Kidney (tissue), 14 donors: ENCODE results near the gene ABCA1. TPM values are rescaled to one million over a fixed set of nuclear protein-coding genes. Genes with fewer than 3 reads are reported as not detected.
"Not testable (repeated sequence)": the region's sequence is repeated elsewhere in the genome, so short reads cannot be mapped to it uniquely, and the experiment has no call there.

Experiments used
- DNase-seq, 5 donors: peaks; one replicate each; pipeline ENCODE4 v3.0.0-alpha.2; 2013 to 2020
- FAIRE-seq: peaks from 2 replicates; lab custom pipeline; 2012; peaks lifted over from hg19 to GRCh38; lab: Jason Lieb, UNC
- H3K27ac ChIP-seq, 2 donors: one replicate each; pipeline ENCODE4 v1.7.0; 2013; ENCODE audit warnings: low read depth in 2 of 2, low read length in 2 of 2, inconsistent platforms in 1 of 2
- H3K27me3 ChIP-seq: one replicate; pipeline ENCODE4 v1.7.1; 2013; ENCODE audit warnings: low read length, inconsistent platforms; ENCODE audit not compliant: control insufficient read depth, insufficient read depth
- H3K36me3 ChIP-seq, 3 donors: one replicate each; pipeline versions ENCODE4 v1.7.0 to v1.7.1; 2013; ENCODE audit warnings: low read length in 3 of 3, control low read depth in 1 of 3, inconsistent platforms in 1 of 3; ENCODE audit not compliant: insufficient read depth in 3 of 3, control insufficient read depth in 2 of 3
- H3K4me1 ChIP-seq, 3 donors: one replicate each; pipeline versions ENCODE4 v1.7.0 to v1.7.1; 2013; ENCODE audit warnings: low read length in 3 of 3, inconsistent platforms in 1 of 3, low read depth in 1 of 3; ENCODE audit not compliant: control insufficient read depth in 2 of 3, insufficient read depth in 2 of 3
- H3K4me3 ChIP-seq, 3 donors: one replicate each; pipeline versions ENCODE4 v1.7.0 to v1.8.1; 2013; ENCODE audit warnings: low read length in 3 of 3, control low read depth in 1 of 3, inconsistent platforms in 1 of 3
- H3K9ac ChIP-seq, 3 donors: one replicate each; pipeline versions ENCODE4 v1.7.0 to v1.7.1; 2013; ENCODE audit warnings: low read length in 3 of 3, control low read depth in 1 of 3, inconsistent platforms in 1 of 3
- H3K9me3 ChIP-seq, 3 donors: one replicate each; pipeline versions ENCODE4 v1.7.0 to v1.7.1; 2013; ENCODE audit warnings: low read length in 3 of 3, control low read depth in 1 of 3, inconsistent platforms in 1 of 3; ENCODE audit not compliant: control insufficient read depth in 2 of 3, insufficient read depth in 1 of 3
- intact Hi-C: fragments of 100-400 bp; cut with DNase I; formaldehyde crosslinking; loops from one replicate; pipeline ENCODE4 v1.11.1; 2022
- polyA plus RNA-seq: library from polyadenylated mRNA; stranded (reverse); fragments of 350-450 nt; fragmentation: Illumina TruSeq; extraction: RNeasy Lipid Tissue Mini Kit (QIAGEN cat#74804); gene quantifications from one replicate; pipeline ENCODE4 v1.2.3, GENCODE V29; 2014; ENCODE audit warnings: low read depth, low replicate concordance; ENCODE audit not compliant: insufficient read depth
- total RNA-seq: library from RNA; stranded (reverse); fragmentation: NEBNext Ultra II Directional; extraction: Animal tissue kit (Norgen Biotek cat#: 25700); gene quantifications from one replicate; pipeline ENCODE4 v1.2.1, GENCODE V29; 2021
- TF ChIP-seq, protein P1 (sequence below): IDR thresholded peaks from 3 replicates; pipeline ENCODE4 v1.5.1; 2012; ENCODE audit warnings: mild to moderate bottlenecking, moderate library complexity, borderline replicate concordance; ENCODE audit not compliant: insufficient read depth; ENCODE audit errors: extremely low read depth
- donor health status: control.
- donor health status: control.
- donor health status: control.
- donor health status: control.
- donor health status: control.
- donor health status: DM: yes; HTN: yes; CAD: no.
- donor health status: Normal renal cell carcinoma (clear cell type).

The ABCA1 gene
- total and polyA plus RNA-seq, 2 donors from 2014 or later, result 1.4 to 26.1 TPM

DNA sequence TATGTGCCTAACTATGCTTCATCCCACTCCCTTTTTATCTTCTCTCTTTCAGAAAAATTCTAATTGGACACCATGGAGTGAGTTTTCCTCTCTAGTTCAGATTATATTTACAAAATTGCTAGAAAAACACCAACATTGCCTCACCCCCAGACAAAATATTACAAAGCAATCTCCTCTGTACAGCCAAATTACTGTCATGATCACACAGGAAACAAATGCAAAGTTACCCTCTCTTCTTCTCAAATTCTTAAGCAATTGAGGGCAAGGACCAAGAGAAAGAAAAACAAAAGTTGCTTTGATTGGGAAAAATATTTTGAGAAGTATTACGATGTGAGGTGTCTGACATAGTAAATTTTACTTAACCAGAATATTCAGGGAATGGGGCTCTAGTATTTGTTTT, 30.8 kb upstream of the ABCA1 start:
- H3K4me1 ChIP-seq, result no peaks in the 10 kb centered on the region
- H3K9me3 ChIP-seq, result no peaks in the 10 kb centered on the region
- DNase-seq, result no peak
- no peaks in the 10 kb centered on the region for H3K27me3 ChIP-seq
- H3K4me3 ChIP-seq, result no peak overlapping the region
- H3K9ac ChIP-seq, result no peak overlapping the region
- FAIRE-seq, result no peak
- intact Hi-C loops, result no loop called here
- H3K36me3 ChIP-seq, result no peaks in the 10 kb centered on the region
- no peak overlapping the region for H3K27ac ChIP-seq
- TF ChIP-seq, protein P1, sequence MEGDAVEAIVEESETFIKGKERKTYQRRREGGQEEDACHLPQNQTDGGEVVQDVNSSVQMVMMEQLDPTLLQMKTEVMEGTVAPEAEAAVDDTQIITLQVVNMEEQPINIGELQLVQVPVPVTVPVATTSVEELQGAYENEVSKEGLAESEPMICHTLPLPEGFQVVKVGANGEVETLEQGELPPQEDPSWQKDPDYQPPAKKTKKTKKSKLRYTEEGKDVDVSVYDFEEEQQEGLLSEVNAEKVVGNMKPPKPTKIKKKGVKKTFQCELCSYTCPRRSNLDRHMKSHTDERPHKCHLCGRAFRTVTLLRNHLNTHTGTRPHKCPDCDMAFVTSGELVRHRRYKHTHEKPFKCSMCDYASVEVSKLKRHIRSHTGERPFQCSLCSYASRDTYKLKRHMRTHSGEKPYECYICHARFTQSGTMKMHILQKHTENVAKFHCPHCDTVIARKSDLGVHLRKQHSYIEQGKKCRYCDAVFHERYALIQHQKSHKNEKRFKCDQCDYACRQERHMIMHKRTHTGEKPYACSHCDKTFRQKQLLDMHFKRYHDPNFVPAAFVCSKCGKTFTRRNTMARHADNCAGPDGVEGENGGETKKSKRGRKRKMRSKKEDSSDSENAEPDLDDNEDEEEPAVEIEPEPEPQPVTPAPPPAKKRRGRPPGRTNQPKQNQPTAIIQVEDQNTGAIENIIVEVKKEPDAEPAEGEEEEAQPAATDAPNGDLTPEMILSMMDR, result no peak

- DNase-seq, intact Hi-C loops, FAIRE-seq, H3K4me1 ChIP-seq, H3K4me3 ChIP-seq, H3K27me3 ChIP-seq, H3K9me3 ChIP-seq, H3K27ac ChIP-seq, H3K9ac ChIP-seq, H3K36me3 ChIP-seq: not testable (repeated sequence)
Observed at GRCh38 chr9:104958006-104958405, 30.1 kb upstream of the ABCA1 start.

DNA sequence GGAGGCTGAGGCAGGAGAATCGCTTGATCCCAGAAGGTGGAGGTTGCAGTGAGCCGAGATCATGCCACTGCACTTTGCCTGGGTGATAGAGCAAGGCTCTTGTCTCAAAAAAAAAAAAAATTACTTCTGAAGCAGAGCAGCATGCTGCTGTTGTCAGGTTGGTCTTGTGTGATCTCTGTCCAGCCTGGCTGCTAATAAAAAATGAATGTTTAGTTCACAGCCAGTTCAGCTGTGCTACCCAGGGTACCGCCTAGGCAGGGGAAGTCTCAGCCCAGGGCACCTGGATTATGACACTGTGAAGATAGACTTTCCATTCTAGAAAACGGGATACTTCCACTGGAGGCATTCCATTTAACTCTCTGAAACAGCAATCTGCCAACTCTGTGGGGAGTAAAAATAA, 23.5 kb upstream of the ABCA1 start:
- intact Hi-C loops, result no loop called here
- Histone ChIP-seq H3K27me3 (no peaks in the 10 kb centered on the region), H3K4me3 (no peak overlapping the region), H3K4me1 (no peaks in the 10 kb centered on the region), H3K27ac (no peak overlapping the region), H3K9me3 (no peaks in the 10 kb centered on the region), H3K36me3 (no peaks in the 10 kb centered on the region), H3K9ac (no peak overlapping the region)
- TF ChIP-seq, protein P1, result no peak
- no peak for FAIRE-seq
- DNase-seq, result no peak

- Histone ChIP-seq H3K4me3 (no peak overlapping the region), H3K27me3 (no peaks in the 10 kb centered on the region), H3K4me1 (no peaks in the 10 kb centered on the region), H3K27ac (no peak overlapping the region), H3K9me3 (no peaks in the 10 kb centered on the region), H3K9ac (no peak overlapping the region), H3K36me3 (no peaks in the 10 kb centered on the region)
- DNase-seq, result no peak
- intact Hi-C loops, result no loop called here
- TF ChIP-seq, protein P1, result no peak
- FAIRE-seq, result no peak
Observed at GRCh38 chr9:104950838-104951237, 22.9 kb upstream of the ABCA1 start.
